ENCODE results near the gene IL34.

IL34 gene

GRCh38 chr16:70703835-70704381 lies 57.5 kb downstream of the IL34 start:
- no peak for DNase-seq

GRCh38 chr16:70704586-70704985 lies 58.2 kb downstream of the IL34 start:
- DNase-seq: no peak

- DNase-seq: no peak
Observed at GRCh38 chr16:70705056-70705455, 58.7 kb downstream of the IL34 start.

GRCh38 chr16:70706948-70707465 lies 60.6 kb downstream of the IL34 start:
- DNase-seq: no peak

- no peak for DNase-seq
Observed at GRCh38 chr16:70708366-70709246, 62.2 kb downstream of the IL34 start.

- no peak for DNase-seq
Observed at GRCh38 chr16:70709457-70709856, 63.1 kb downstream of the IL34 start.

GRCh38 chr16:70709942-70710341 lies 63.6 kb downstream of the IL34 start:
- DNase-seq: no peak

All from activated effector memory CD4-positive, alpha-beta T cell treated with Interleukin-2 at 50 U/mL for 16 hours (primary cell).